Measurements from ENCODE around the gene PHETA2.
"Not testable (repeated sequence)": the region's sequence is repeated elsewhere in the genome, so short reads cannot be mapped to it uniquely, and the experiment has no call there.

The PHETA2 gene

DNA sequence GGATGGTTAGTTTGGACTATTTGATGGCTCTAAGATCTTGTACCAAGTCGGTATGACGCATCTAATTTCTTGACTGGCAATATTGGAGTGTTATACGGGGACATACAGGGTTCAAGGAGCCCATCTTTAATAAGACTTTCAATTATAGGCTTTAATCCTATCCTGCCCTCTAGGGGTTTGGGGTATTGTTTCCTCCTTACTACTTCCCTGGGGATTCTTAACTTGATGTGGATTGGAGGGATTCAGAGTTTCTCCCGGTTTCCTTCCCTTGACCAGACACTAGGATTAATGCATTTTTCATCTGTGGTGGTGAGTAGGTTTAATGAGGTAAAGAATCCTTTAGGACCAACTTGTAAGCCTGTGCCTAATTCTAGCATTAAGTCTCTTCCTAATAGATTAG lies 37.8 kb downstream of the PHETA2 start:
- no peak for FAIRE-seq
- TF ChIP-seq, protein P1, sequence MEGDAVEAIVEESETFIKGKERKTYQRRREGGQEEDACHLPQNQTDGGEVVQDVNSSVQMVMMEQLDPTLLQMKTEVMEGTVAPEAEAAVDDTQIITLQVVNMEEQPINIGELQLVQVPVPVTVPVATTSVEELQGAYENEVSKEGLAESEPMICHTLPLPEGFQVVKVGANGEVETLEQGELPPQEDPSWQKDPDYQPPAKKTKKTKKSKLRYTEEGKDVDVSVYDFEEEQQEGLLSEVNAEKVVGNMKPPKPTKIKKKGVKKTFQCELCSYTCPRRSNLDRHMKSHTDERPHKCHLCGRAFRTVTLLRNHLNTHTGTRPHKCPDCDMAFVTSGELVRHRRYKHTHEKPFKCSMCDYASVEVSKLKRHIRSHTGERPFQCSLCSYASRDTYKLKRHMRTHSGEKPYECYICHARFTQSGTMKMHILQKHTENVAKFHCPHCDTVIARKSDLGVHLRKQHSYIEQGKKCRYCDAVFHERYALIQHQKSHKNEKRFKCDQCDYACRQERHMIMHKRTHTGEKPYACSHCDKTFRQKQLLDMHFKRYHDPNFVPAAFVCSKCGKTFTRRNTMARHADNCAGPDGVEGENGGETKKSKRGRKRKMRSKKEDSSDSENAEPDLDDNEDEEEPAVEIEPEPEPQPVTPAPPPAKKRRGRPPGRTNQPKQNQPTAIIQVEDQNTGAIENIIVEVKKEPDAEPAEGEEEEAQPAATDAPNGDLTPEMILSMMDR (IDR thresholded peaks at IDR 0.05; ENCODE audit: insufficient read depth, missing control alignments), result no peak
- no peak for DNase-seq (ENCODE audit: insufficient read length, low spot score)

DNA sequence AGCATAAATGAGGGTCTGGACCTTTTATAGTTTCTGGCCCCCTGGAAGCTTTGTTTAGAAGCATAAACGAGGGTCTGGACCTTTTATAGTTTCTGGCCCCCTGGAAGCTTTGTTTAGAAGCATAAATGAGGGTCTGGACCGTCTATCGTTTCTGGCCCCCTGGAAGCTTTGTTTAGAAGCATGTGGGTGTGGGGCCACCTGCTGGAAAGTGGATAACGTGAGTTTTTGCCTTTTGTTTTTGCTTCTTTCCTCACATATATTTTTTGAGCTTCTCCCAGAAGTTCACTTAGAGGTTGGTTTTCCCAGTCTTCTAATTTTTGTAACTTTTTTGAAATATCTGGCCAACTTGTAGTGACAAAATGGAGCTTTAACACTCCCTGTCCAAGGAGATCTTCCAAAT lies 38.7 kb downstream of the PHETA2 start:
- not testable (repeated sequence) for DNase-seq (ENCODE audit: insufficient read length, low spot score); FAIRE-seq
- TF ChIP-seq, protein P1 (IDR thresholded peaks at IDR 0.05; ENCODE audit: insufficient read depth, missing control alignments), result peak; percentile 20

DNA sequence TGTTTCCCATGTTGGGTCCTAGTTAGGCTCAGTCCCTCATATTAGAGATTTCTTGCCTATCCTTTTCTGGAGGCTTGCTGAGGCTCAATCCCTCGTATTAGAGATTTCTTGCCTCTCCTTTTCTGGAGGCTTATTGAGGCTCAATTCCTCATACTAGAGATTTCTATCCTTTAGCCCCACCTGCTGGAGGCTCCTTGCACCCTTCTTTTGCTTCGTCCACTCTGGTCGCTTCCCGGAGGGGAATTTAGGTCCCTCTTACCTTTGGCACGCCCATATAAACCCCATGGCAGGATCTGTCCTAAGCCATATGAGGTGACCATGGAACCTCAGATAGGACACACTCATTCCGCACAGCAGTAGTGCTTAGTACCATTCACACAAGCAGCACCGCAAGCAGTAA lies 40.7 kb downstream of the PHETA2 start:
- TF ChIP-seq, protein P1 (IDR thresholded peaks at IDR 0.05; ENCODE audit: insufficient read depth, missing control alignments), result peak; percentile 38
- FAIRE-seq (no peak), DNase-seq (ENCODE audit: insufficient read length, low spot score) (no peak)

DNA sequence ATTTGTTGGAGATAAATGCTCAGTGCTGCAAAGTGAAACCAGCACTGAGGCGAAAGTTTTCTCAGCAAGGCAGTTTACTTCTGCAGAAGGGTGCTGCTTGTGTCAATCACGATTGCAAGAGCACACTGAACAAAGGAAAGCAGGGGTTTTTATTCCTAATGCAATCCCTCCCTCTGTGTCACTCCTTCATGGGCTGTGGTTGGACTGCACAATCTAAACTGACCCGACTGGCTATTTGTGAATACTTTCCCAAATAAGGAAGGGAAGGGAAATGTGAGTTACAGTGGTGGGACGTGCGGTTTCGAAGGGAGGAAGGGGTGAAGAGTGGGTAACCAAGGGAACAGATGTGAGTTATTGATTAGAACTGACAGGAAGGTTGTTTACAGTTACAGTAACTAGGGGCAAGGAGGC lies 41.4 kb downstream of the PHETA2 start:
- FAIRE-seq; DNase-seq (ENCODE audit: insufficient read length, low spot score): not testable (repeated sequence)

DNA sequence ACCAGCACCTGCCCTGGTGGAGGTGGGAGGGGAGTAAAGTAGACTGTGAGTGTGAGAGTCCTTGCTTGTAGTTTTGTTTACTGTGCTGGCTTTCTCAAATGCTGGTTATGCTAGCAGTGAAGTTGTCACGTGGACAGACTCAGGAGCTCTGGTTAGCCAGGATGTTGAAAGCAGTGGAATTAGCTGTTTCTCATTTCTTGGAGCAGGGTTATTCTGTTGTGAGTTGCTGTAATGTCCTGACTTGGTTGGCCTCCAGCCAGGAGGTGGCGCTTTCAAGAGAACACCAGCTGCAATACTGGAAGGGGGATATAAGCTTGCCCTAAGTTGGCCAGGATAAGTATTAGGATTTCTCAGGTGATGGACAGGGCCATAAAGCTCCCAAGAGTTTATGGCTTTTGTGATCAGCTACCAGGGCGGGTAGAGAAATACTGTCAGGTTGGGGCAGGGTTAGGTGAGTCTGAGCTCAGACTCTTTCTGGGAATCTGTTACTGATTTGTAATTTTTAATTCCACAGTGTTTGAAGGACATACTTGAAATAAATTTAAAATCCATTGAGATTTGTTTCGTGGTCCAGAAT lies 42.9 kb downstream of the PHETA2 start:
- no peak for DNase-seq (ENCODE audit: insufficient read length, low spot score)
- no peak for FAIRE-seq
- TF ChIP-seq, protein P1 (IDR thresholded peaks at IDR 0.05; ENCODE audit: insufficient read depth, missing control alignments), result peak; percentile 8

DNA sequence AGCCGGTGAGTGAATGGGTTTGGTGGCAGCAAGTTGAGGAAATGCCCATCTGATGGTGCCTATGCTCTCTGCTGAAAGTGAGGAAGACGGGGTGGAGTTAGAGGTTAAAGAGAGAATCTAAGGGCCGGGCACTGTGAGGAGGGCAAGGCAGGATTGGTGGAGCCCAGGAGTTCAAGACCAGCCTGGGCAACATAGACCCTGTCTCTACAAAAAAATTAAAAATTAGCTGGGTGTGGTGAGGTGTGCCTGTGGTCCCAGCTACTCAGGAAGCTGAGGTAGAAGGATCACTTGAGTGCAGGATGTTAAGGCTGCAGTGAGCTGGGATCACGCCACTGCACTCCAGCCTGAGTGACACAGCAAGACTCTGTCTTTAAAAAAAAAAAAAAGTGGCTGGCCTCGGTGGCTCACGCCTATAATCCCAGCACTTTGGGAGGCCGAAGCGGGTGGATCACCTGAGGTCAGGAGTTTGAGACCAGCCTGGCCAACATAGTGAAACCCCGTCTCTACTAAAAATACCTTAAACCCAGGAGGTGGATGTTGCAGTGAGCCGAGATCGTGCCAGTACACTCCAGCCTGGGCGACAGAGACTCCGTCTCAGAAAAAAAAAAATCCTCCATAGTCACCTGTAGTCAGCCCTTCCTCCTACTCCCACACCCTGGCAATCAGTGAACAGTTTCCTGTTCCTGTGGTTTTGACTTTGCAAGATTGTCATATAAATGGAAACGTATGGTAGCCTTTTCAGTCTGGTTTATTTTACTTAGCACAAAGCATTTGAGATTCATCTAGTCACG lies 46.4 kb downstream of the PHETA2 start:
- not testable (repeated sequence) for FAIRE-seq; DNase-seq (ENCODE audit: insufficient read length, low spot score)

DNA sequence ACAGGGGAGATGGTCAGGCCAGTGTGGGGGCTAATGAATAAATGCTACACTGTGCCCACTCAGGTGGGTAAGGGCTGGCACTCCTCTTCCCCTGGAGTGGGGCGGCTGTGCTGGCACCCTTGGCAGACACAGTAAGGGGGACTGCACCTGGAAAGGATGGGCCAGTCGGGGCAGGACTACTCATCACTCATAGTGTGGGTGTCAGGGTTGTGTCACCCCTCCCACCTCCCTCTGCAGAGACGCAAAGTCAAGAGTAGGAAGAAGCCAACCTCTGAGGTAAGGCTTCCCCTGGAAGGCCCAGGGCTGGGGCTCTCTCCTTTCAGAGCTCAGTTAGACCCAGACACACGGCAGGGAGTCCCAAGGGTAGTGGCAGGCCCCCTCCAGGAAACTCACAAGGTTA lies 49.5 kb downstream of the PHETA2 start:
- FAIRE-seq; DNase-seq (ENCODE audit: insufficient read length, low spot score): not testable (repeated sequence)

DNA sequence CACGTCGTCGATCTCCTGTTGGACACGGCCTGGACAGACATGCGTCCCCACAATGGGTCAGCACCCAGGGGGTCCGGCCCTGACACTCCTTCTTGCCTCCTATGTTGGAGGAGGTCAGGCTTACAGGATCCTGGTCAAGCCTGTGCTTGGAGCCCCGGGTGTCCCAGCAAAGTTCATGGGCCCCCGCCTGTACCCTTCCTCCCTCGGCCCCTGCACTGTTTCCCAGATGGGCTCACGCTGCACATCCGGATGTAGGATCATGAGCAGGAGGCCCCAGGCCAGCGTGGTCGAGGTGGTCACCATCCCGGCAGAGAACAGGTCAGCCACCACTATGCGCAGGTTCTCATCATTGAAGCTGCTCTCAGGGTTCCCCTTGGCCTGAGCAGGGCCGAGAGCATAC lies 53.6 kb downstream of the PHETA2 start:
- no peak for FAIRE-seq
- TF ChIP-seq, protein P1 (IDR thresholded peaks at IDR 0.05; ENCODE audit: insufficient read depth, missing control alignments), result no peak

DNA sequence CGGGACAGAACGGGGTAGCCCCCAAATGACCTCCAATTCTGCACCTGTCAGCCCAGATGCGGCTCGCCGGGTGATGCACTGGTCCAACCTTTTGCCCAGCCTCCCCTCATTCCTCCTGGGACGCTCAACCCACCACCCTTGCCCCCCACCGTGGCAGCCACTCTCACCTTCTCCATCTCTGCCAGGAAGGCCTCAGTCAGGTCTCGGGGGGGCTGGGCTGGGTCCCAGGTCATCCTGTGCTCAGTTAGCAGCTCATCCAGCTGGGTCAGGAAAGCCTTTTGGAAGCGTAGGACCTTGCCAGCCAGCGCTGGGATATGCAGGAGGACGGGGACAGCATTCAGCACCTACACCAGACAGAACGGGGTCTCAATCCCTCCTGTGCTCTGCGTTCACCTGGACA lies 54.0 kb downstream of the PHETA2 start:
- DNase-seq (ENCODE audit: insufficient read length, low spot score); FAIRE-seq: not testable (repeated sequence)

More for the DNA sequence above, 53.6 kb downstream of the PHETA2 start:
- no peak for DNase-seq (ENCODE audit: insufficient read length, low spot score)

Data from D721Med (cell line).